Caco-2 (cell line): ENCODE measurements around the gene PDE4DIP. TPM values are rescaled to one million over a fixed set of nuclear protein-coding genes. Genes with fewer than 3 reads are reported as not detected.
"Not testable (repeated sequence)": the region's sequence is repeated elsewhere in the genome, so short reads cannot be mapped to it uniquely, and the experiment has no call there.

Experiments used
- BruUV-seq: library from RNA; stranded (reverse); fragments of 400-500 nt; replicated peaks from 2 replicates; lab custom pipeline; 2021; lab: Mats Ljungman, UMichigan
- CTCF ChIA-PET: fragments of 300-600 bp; sonication (Branson Sonifier 250); formaldehyde crosslinking; loops from one replicate; lab custom pipeline; 2022; ENCODE audit warnings: antibody characterized with exemption; lab: Charles Lee
- POLR2A ChIA-PET: fragments of 300-600 bp; sonication (Branson Sonifier 250); formaldehyde crosslinking; loops from one replicate; lab custom pipeline; 2022; ENCODE audit warnings: antibody characterized with exemption; lab: Charles Lee
- DNase-seq, 2 experiments: peaks; one replicate each; pipeline versions ENCODE4 v3.0.0 to v3.0.0-alpha.2; 2020 to 2022
- H3K27me3 ChIP-seq: replicated peaks from 2 replicates; pipeline ENCODE4 v1.6.0; 2011; ENCODE audit warnings: low read length; ENCODE audit not compliant: control insufficient read depth, insufficient read depth
- H3K36me3 ChIP-seq: 2 replicates; pipeline ENCODE4 v1.5.1; 2011; ENCODE audit warnings: low read length; ENCODE audit not compliant: control insufficient read depth, insufficient read depth
- H3K4me1 ChIP-seq: fragments of 250-450 bp; sonication (Bioruptor Pico); 2 replicates; pipeline ENCODE4 v1.5.1; 2020; ENCODE audit warnings: mild to moderate bottlenecking
- H3K4me3 ChIP-seq: 2 replicates; pipeline ENCODE4 v1.5.1; 2011; ENCODE audit warnings: low read depth, mild to moderate bottlenecking, control low read depth, low read length
- H3K9me3 ChIP-seq: fragments of 250-450 bp; sonication (Bioruptor Pico); 2 replicates; pipeline ENCODE4 v1.5.1; 2020; ENCODE audit warnings: mild to moderate bottlenecking, moderate library complexity
- H3K27ac Mint-ChIP-seq: one replicate; pipeline ENCODE4 v1.8.0; 2022; ENCODE audit warnings: mixed read lengths; ENCODE audit not compliant: unreplicated experiment
- H3K27me3 Mint-ChIP-seq: one replicate; pipeline ENCODE4 v1.8.0; 2022; ENCODE audit warnings: mixed read lengths; ENCODE audit not compliant: insufficient read depth, unreplicated experiment
- H3K36me3 Mint-ChIP-seq: one replicate; pipeline ENCODE4 v1.8.0; 2022; ENCODE audit warnings: mild to moderate bottlenecking, mixed read lengths; ENCODE audit not compliant: insufficient read depth, unreplicated experiment
- H3K4me1 Mint-ChIP-seq: one replicate; pipeline ENCODE4 v1.8.0; 2022; ENCODE audit warnings: low read depth, mixed read lengths; ENCODE audit not compliant: unreplicated experiment
- H3K4me3 Mint-ChIP-seq: one replicate; pipeline ENCODE4 v1.8.0; 2022; ENCODE audit warnings: mild to moderate bottlenecking, moderate library complexity, mixed read lengths; ENCODE audit not compliant: unreplicated experiment
- H3K9me3 Mint-ChIP-seq: one replicate; pipeline ENCODE4 v1.8.0; 2022; ENCODE audit warnings: mixed read lengths; ENCODE audit not compliant: unreplicated experiment
- intact Hi-C: fragments of 100-400 bp; cut with micrococcal nuclease; formaldehyde crosslinking; loops from one replicate; pipeline ENCODE4 v1.10.0; 2022; ENCODE audit not compliant: unreplicated experiment
- total RNA-seq: library from RNA; stranded (reverse); gene quantifications from 2 replicates; pipeline ENCODE4 v1.2.3, GENCODE V29; 2022
- TF ChIP-seq, protein P1 (sequence below), 2 experiments: fragments of 200-600 bp in 1 of 2; IDR thresholded peaks; 1 replicate in 1 of 2; 2 replicates in 1 of 2; pipeline versions ENCODE4 v1.5.1 to v1.8.0; 2011 to 2022; ENCODE audit warnings: antibody characterized with exemption in 1 of 2, control low read depth in 1 of 2, inconsistent platforms in 1 of 2, low read depth in 1 of 2, low read length in 1 of 2, mild to moderate bottlenecking in 1 of 2, moderate library complexity in 1 of 2; ENCODE audit not compliant: insufficient read depth in 1 of 2, severe bottlenecking in 1 of 2, unreplicated experiment in 1 of 2

PDE4DIP gene
- total RNA-seq, 1 experiment from 2014 or later: 30.8 TPM

DNA sequence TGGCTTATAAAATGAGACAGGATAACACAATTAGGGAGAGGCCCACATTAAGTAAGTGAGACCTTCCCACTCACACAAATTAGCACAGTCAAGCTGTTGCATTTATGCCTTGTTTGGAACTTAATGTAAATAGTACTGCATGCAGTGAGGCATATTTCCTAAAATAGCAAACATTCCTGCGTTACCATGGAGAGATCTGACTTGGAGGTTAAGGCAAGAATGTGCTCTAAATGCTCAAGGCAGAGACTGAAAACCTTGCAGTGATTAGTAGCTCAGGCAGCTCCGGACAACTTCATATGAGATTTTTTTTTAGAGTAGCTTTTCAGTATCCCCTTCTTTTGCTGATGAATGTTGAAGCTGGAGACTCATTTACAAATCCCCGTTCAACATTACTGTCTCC lies 98.7 kb downstream of the PDE4DIP start:
- BruUV-seq, H3K27me3 Mint-ChIP-seq, H3K27ac Mint-ChIP-seq, POLR2A ChIA-PET, DNase-seq, H3K4me3 ChIP-seq, H3K4me3 Mint-ChIP-seq, CTCF ChIA-PET, H3K27me3 ChIP-seq, H3K4me1 ChIP-seq, H3K36me3 Mint-ChIP-seq, intact Hi-C loops, H3K36me3 ChIP-seq, H3K4me1 Mint-ChIP-seq, H3K9me3 ChIP-seq: not testable (repeated sequence)
- peaks cover 10% of the 10 kb centered on the region for H3K9me3 Mint-ChIP-seq

DNA sequence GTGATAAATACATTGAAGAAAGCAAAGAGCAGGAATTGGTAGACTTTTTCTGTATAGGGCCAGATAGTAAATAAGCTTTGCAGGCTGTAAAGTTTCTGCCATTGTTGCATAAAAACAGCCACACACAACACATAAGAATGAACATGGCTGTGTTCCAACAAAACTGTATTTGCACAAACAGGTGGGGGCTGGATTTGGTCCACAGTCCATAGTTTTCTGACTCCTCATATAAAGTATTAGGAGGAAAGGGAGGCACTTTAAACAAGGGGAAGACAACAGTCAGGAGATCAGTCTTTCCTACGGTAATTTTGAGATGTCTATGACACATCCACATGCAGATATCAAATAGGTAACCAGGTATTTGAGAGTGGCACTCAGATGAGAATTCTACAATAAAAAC lies 100.9 kb downstream of the PDE4DIP start:
- H3K4me3 ChIP-seq, intact Hi-C loops, H3K4me3 Mint-ChIP-seq, H3K27ac Mint-ChIP-seq, H3K9me3 ChIP-seq, DNase-seq, H3K4me1 Mint-ChIP-seq, H3K36me3 Mint-ChIP-seq, CTCF ChIA-PET, H3K4me1 ChIP-seq, POLR2A ChIA-PET, BruUV-seq, H3K36me3 ChIP-seq, H3K27me3 Mint-ChIP-seq, H3K27me3 ChIP-seq: not testable (repeated sequence)
- H3K9me3 Mint-ChIP-seq: peaks cover 10% of the 10 kb centered on the region

DNA sequence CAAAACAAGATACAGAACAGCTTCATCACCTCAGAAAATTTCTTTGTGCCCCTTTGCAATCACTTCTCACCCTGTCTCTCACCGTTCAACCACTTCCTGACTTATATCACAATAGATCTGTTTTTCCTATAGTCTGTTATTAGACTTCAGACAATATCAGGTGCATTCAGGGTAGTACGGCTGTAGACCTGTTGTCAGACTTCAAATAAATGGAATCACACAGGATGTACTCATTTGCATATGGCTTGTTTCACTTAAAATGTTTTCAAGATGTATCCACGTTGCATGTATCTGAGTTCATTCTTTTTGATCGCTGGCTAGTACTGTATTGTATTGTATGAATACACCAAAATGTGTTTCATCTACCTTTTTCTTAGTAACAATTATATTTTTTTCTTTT lies 104.5 kb downstream of the PDE4DIP start:
- H3K4me1 ChIP-seq, H3K9me3 ChIP-seq, CTCF ChIA-PET, H3K27me3 ChIP-seq, H3K36me3 ChIP-seq, POLR2A ChIA-PET, H3K27me3 Mint-ChIP-seq, intact Hi-C loops, H3K36me3 Mint-ChIP-seq, H3K27ac Mint-ChIP-seq, H3K4me3 Mint-ChIP-seq, H3K4me3 ChIP-seq, H3K9me3 Mint-ChIP-seq, DNase-seq, BruUV-seq, H3K4me1 Mint-ChIP-seq: not testable (repeated sequence)

DNA sequence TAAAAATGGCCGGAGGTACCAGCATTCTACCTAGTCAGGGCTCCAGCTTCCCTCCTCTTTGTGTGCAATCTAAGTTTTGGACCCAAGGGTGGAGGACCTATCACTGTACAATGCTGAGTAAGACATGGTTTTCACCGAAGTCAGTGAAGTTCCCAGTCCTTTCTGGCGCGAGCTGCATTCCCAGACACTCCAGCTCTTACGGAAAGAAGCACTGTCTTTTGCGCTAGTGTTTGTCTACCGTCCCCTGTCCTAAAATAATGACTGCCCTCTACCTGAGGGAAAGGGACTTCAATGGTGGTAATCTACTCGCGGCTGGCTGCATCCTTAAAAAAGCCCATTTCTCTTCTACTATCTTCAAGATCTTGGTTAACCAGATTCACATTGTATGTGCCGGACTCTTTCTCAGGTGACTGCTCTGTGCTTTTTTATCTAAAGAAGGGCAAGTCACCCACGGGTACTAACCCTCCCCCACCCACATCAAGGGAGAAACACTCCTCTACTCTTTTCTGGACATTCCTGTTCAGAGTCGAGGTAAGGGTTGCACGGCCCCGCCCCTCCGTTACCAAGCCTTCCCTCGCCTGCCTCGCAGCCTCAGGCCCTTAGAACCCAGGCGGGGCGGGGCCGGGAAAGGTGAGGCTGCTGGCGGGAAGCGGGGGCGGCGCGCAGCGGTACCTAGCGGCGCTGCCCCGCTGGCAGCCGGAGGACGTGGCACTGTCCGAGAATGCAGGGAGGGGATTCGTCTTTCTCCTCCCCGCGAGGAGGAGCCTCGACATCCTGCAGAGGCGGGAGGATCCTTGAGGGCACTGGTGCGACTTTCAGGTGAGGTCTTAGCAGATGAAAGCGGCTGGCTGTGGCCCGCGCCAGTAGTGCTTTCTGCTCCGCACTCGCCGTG lies 107.4 kb downstream of the PDE4DIP start:
- H3K4me1 ChIP-seq, CTCF ChIA-PET, H3K4me1 Mint-ChIP-seq, intact Hi-C loops, POLR2A ChIA-PET, H3K27me3 Mint-ChIP-seq, H3K27me3 ChIP-seq, H3K36me3 ChIP-seq, H3K9me3 ChIP-seq, H3K9me3 Mint-ChIP-seq, H3K36me3 Mint-ChIP-seq: not testable (repeated sequence)
- BruUV-seq: TSS peak; percentile 98
- H3K4me3 Mint-ChIP-seq: peak overlapping the region; percentile 80
- H3K4me3 ChIP-seq: peak overlapping the region; percentile 40
- H3K27ac Mint-ChIP-seq: peak overlapping the region; percentile 95
- TF ChIP-seq, protein P1, sequence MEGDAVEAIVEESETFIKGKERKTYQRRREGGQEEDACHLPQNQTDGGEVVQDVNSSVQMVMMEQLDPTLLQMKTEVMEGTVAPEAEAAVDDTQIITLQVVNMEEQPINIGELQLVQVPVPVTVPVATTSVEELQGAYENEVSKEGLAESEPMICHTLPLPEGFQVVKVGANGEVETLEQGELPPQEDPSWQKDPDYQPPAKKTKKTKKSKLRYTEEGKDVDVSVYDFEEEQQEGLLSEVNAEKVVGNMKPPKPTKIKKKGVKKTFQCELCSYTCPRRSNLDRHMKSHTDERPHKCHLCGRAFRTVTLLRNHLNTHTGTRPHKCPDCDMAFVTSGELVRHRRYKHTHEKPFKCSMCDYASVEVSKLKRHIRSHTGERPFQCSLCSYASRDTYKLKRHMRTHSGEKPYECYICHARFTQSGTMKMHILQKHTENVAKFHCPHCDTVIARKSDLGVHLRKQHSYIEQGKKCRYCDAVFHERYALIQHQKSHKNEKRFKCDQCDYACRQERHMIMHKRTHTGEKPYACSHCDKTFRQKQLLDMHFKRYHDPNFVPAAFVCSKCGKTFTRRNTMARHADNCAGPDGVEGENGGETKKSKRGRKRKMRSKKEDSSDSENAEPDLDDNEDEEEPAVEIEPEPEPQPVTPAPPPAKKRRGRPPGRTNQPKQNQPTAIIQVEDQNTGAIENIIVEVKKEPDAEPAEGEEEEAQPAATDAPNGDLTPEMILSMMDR (IDR thresholded peaks at IDR 0.05; ENCODE audit: insufficient read depth in 1 of 2, low read depth in 1 of 2, low read length in 1 of 2, severe bottlenecking in 1 of 2, unreplicated experiment in 1 of 2): peak in 1 of 2 experiments; percentile 2
- peak; percentile 91 to 94 for DNase-seq

DNA sequence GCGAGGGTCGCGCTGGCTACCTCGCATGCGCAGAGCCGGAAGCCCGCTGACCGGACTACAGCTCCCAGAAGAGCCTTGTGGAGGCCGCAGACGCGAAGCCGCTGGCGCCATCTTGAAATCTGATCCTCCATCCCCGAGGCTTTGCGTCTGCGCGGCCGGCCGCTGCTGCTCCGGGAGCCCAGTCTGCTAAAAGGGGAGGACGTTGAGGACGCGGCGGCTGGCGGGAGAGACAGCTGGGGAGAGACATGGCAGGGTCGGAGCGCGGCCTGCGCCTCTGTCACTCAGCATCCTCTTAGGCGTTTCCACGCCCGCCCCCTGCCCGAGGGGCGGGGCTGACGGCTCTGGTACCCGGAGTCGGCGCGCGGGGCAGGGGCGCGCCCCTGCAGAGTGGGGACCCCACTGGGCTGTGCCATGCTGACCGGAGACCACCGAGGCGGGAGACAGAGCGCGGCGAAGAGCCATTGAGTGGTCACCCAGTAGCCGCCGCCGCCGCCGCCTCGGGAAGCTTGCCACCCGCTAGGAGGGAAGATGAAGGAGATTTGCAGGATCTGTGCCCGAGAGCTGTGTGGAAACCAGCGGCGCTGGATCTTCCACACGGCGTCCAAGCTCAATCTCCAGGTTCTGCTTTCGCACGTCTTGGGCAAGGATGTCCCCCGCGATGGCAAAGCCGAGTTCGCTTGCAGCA lies 108.2 kb downstream of the PDE4DIP start:
- H3K27ac Mint-ChIP-seq: peak overlapping the region; percentile 95
- H3K27me3 ChIP-seq, intact Hi-C loops, H3K9me3 Mint-ChIP-seq, POLR2A ChIA-PET, H3K27me3 Mint-ChIP-seq, H3K36me3 ChIP-seq, BruUV-seq, H3K4me1 ChIP-seq, CTCF ChIA-PET, H3K9me3 ChIP-seq, H3K36me3 Mint-ChIP-seq, H3K4me1 Mint-ChIP-seq: not testable (repeated sequence)
- peak overlapping the region; percentile 39 for H3K4me3 ChIP-seq
- peak overlapping the region; percentile 80 for H3K4me3 Mint-ChIP-seq
- peak; percentile 85 to 86 for DNase-seq

DNA sequence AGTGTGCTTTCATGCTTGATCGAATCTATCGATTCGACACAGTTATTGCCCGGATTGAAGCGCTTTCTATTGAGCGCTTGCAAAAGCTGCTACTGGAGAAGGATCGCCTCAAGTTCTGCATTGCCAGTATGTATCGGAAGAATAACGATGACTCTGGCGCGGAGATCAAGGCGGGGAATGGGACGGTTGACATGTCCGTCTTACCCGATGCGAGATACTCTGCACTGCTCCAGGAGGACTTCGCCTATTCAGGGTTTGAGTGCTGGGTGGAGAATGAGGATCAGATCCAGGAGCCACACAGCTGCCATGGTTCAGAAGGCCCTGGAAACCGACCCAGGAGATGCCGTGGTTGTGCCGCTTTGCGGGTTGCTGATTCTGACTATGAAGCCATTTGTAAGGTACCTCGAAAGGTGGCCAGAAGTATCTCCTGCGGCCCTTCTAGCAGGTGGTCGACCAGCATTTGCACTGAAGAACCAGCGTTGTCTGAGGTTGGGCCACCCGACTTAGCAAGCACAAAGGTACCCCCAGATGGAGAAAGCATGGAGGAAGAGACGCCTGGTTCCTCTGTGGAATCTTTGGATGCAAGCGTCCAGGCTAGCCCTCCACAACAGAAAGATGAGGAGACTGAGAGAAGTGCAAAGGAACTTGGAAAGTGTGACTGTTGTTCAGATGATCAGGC lies 108.8 kb downstream of the PDE4DIP start:
- H3K9me3 ChIP-seq, POLR2A ChIA-PET, H3K27me3 ChIP-seq, H3K36me3 Mint-ChIP-seq, H3K27me3 Mint-ChIP-seq, H3K4me1 Mint-ChIP-seq, H3K36me3 ChIP-seq, H3K4me1 ChIP-seq, CTCF ChIA-PET, intact Hi-C loops, H3K9me3 Mint-ChIP-seq, H3K27ac Mint-ChIP-seq: not testable (repeated sequence)
- H3K4me3 ChIP-seq: peak overlapping the region; percentile 39
- BruUV-seq: TSS peak; percentile 22
- DNase-seq: peak in 1 of 2 experiments; percentile 23
- peak overlapping the region; percentile 69 for H3K4me3 Mint-ChIP-seq
